ENCODE measurements around the gene UFD1. TPM values are rescaled to one million over a fixed set of nuclear protein-coding genes. Genes with fewer than 3 reads are reported as not detected.

UFD1 gene
- total RNA-seq, 4 donors from 2014 or later, result 27.9 to 56.1 (median 52.5) TPM

DNA sequence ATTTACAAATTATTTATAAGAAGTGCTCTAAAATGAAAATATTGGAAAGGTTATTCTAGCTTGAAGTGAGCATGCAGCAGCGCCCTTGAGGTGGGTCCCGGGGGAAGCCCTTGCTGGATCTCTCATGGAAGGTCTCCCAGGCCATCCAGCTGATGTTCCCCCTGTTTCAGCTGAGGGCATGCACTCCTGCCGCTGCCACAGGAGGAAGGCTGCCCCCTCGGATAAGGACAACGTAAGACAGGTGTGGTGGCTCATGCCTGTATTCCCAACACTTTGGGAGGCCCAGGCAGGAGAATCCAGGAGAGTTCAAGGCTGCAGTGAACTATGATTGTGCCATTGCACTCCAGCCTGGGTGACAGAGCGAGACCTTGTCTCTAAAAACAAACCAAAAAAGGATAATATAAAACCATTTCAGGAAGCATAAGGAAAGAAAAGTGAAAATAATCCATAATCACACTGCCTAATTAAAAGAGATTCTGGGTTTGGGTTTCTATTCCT lies 15.7 kb upstream of the UFD1 start:
- no peak for DNase-seq (ENCODE audit: low spot score in 2 of 2)
- no peaks in the 10 kb centered on the region for H3K36me3 ChIP-seq
- H3K4me1 ChIP-seq, result no peaks in the 10 kb centered on the region
- WGBS, result 95% methylated on average over 6 of the region's 6 CpGs
- H3K4me3 ChIP-seq, result no peak overlapping the region
- H3K27ac ChIP-seq, result no peak overlapping the region
- H3K9me3 ChIP-seq, result no peaks in the 10 kb centered on the region
- TF ChIP-seq POLR2A (IDR thresholded peaks at IDR 0.05), result no peak
- TF ChIP-seq, protein P1, sequence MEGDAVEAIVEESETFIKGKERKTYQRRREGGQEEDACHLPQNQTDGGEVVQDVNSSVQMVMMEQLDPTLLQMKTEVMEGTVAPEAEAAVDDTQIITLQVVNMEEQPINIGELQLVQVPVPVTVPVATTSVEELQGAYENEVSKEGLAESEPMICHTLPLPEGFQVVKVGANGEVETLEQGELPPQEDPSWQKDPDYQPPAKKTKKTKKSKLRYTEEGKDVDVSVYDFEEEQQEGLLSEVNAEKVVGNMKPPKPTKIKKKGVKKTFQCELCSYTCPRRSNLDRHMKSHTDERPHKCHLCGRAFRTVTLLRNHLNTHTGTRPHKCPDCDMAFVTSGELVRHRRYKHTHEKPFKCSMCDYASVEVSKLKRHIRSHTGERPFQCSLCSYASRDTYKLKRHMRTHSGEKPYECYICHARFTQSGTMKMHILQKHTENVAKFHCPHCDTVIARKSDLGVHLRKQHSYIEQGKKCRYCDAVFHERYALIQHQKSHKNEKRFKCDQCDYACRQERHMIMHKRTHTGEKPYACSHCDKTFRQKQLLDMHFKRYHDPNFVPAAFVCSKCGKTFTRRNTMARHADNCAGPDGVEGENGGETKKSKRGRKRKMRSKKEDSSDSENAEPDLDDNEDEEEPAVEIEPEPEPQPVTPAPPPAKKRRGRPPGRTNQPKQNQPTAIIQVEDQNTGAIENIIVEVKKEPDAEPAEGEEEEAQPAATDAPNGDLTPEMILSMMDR (IDR thresholded peaks at IDR 0.05), result no peak
- TF ChIP-seq EP300 (IDR thresholded peaks at IDR 0.05), result no peak
- TF ChIP-seq POLR2AphosphoS5 (IDR thresholded peaks at IDR 0.05), result no peak
- no peaks in the 10 kb centered on the region for H3K27me3 ChIP-seq

DNA sequence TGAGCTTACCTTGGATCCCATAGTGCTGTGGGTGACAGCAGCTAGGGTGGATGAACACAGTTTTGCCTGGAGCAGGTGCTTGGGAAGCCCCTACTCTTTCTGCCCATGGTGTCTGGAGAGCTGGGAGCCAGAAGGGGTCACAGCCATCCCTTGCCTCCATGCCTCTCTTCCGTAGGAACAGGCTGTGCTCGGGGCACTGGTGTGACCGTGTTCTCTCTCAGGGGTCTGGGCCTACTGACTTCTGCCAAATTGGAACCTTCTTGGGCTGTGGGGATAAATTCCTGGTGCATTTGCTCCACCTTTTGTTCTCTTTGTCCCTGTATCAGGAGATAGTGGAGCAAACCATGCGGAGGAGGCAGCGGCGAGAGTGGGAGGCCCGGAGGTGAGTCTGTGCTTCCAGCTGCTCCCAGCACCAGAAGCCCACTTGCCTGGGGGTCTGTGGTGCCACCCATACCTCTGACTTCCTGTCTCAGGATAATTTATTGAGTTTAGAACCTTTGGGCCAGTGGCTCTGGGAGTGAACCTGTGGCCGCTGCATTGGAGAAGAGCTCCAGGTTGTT lies 15.1 kb upstream of the UFD1 start:
- H3K4me1 ChIP-seq, result peaks cover 2% of the 10 kb centered on the region
- no peaks in the 10 kb centered on the region for H3K9me3 ChIP-seq
- H3K27ac ChIP-seq, result no peak overlapping the region
- no peaks in the 10 kb centered on the region for H3K36me3 ChIP-seq
- 98% methylated on average over 8 of the region's 8 CpGs for WGBS
- no peak overlapping the region for H3K4me3 ChIP-seq
- TF ChIP-seq POLR2AphosphoS5 (IDR thresholded peaks at IDR 0.05) (no peak), POLR2A (IDR thresholded peaks at IDR 0.05) (no peak), EP300 (IDR thresholded peaks at IDR 0.05) (no peak)
- TF ChIP-seq, protein P1 (IDR thresholded peaks at IDR 0.05), result no peak
- no peak for DNase-seq (ENCODE audit: low spot score in 2 of 2)
- H3K27me3 ChIP-seq, result no peaks in the 10 kb centered on the region

GRCh38 chr22:19492504-19493174 lies 13.6 kb upstream of the UFD1 start:
- H3K4me3 ChIP-seq, result no peak overlapping the region
- TF ChIP-seq EP300 (IDR thresholded peaks at IDR 0.05) (no peak), POLR2A (IDR thresholded peaks at IDR 0.05) (no peak), POLR2AphosphoS5 (IDR thresholded peaks at IDR 0.05) (no peak)
- TF ChIP-seq, protein P1 (IDR thresholded peaks at IDR 0.05), result no peak
- no peak for DNase-seq (ENCODE audit: low spot score in 2 of 2)
- H3K27me3 ChIP-seq, result no peaks in the 10 kb centered on the region
- no peaks in the 10 kb centered on the region for H3K9me3 ChIP-seq
- WGBS, result 92% methylated on average over 6 of the region's 6 CpGs
- no peaks in the 10 kb centered on the region for H3K36me3 ChIP-seq
- H3K4me1 ChIP-seq, result peaks cover 4% of the 10 kb centered on the region
- no peak overlapping the region for H3K27ac ChIP-seq

DNA sequence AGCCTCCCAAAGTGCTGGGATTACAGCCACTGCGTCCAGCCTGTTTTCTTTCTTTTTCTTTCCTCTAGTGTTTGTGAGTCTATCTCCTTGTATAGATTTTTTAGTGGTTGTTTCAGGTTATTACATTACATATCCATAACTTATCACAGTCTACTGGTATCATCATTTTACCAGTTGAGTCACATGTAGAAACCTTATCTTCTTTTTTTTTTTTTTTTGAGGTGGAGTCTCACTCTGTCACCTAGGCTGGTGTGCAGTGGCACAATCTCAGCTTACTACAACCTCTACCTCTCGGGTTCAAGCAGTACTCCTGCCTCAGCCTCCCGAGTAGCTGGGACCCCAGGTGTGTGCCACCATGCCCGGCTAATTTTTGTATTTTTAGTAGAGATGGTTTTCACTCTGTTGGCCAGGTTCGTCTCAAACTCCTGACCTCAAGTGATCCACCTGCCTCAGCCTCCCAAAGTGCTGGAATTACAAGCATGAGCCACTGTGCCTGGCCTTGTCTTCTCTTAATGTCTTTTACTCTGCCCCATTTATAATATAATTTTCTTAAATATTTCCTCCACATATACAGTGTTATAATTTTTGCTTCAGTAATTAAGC lies 11.7 kb upstream of the UFD1 start:
- Histone ChIP-seq H3K4me1 (peaks cover 4% of the 10 kb centered on the region), H3K27ac (no peak overlapping the region), H3K9me3 (no peaks in the 10 kb centered on the region), H3K27me3 (no peaks in the 10 kb centered on the region), H3K4me3 (no peak overlapping the region), H3K36me3 (no peaks in the 10 kb centered on the region)
- TF ChIP-seq POLR2A (IDR thresholded peaks at IDR 0.05), result no peak
- no peak for TF ChIP-seq POLR2AphosphoS5 (IDR thresholded peaks at IDR 0.05)
- TF ChIP-seq, protein P1 (IDR thresholded peaks at IDR 0.05), result no peak
- TF ChIP-seq EP300 (IDR thresholded peaks at IDR 0.05), result no peak
- DNase-seq (ENCODE audit: low spot score in 2 of 2), result no peak
- 98% methylated on average over 5 of the region's 5 CpGs for WGBS
